HG02610 (cell line): ENCODE results near the gene ZER1.
A peak's percentile ranks its signal among the peaks of the same experiment; 100 is the strongest.
"Not testable (repeated sequence)": the region's sequence is repeated elsewhere in the genome, so short reads cannot be mapped to it uniquely, and the experiment has no call there.

ENCODE experiments used
- ATAC-seq: cut with Tn5 transposase; IDR thresholded peaks from one replicate; pipeline ENCODE4 v1.9.1; 2021; ENCODE audit warnings: mild to moderate bottlenecking, moderate library complexity; ENCODE audit not compliant: unreplicated experiment

ZER1 gene

GRCh38 chr9:128696923-128697707 is 74.6 kb downstream of the ZER1 start:
- ATAC-seq, result no peak

DNA sequence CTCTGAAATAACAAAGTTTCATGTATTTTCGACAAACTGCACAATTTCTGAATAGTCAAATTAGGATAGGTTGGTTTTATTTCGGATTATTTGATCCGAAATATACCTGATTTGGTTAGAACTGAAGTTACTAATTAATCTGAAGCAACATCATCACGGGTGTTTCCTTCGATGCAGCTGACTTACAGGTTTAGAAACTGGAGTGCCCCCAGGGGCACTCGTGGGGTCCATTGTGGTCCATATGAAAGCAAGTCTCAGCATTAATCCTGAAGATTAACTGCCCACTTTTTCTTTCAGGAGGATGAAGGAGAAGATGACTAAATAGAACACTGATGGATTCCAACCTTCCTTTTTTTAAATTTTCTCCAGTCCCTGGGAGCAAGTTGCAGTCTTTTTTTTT is 77.4 kb downstream of the ZER1 start:
- ATAC-seq, result no peak

GRCh38 chr9:128693738-128694137 is 78.0 kb downstream of the ZER1 start:
- ATAC-seq, result not testable (repeated sequence)

DNA sequence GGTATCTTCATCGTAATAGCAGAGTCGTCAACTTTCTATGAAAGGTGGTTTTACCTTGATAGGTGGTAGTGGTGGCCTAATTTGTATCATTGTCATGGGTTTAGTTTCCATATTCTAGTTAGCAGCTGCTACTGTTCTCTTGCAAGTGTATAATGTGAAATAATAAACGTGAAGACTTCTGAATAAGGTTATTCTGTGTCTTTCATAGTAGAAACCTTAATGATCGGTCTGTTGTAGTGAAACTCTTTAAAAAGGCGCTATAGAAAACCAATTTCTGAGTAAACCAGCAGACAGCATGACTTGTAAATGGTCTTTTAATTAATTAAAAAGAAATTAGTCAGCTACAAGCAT is 81.1 kb downstream of the ZER1 start:
- no peak for ATAC-seq

DNA sequence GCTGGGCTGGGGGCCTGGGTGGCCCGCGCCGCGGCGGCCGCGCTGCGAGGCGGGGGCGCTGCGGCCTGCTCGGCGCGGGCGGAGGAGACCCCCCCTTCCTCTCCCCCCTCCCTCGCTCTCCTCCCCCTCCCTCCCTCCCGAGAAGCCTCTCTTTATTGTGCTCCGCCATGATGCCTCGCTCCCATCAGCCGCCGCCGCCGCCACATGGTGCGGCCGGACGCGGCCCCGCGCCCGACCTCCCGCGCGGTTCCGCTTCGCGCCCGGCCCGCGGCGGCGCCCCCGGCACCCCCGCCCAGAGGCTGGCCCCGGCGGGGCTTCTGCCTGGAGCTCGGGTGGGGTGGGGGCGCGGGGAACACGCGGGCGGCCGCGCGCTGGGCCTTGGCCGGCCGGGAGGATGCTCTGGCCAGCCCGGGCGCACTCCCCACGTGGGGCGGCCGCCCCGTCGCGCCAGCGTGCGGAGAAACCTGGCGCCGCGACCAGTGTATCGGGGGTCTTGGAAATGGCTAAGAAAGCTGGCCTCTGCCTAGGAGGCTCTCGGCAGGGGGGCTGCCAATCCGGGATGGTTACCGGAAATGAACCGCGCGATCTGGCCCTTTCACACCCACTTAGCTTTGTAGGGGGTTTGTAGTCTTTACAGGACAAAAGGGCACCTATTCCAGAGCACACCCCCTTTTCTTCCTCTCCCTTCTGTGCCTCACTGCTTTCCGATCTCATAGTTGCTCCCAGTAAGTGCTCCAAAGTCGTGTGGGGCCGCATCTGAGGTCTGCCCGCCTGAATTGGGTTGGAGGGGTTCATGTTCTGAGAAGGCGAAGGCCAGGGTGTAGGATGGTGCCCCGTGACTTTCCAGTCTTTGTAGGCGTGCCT is 81.7 kb downstream of the ZER1 start:
- ATAC-seq, result no peak

DNA sequence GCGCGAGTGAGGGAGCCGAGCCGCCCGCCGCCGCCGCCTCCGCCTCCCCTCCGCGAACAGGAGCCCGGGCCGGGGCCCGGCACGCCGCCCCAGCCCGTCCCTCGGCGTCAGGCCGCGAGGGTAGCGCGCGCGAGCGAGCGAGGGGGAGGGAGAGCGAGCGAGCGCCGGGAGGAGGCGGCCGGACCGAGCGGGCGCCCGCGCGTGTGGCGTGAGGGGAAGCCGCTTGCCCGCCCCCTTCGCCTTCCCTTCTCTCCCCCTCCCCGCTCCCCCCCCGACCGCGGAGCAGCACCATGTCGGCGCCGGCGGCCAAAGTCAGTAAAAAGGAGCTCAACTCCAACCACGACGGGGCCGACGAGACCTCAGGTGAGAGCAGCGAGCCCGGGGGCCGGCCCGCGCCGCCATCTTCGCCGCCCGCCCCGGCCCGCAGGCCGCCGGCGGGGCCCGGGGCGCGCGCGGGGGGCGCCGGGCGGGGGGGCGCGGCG is 82.4 kb downstream of the ZER1 start:
- peak; percentile 20 for ATAC-seq

- peak; percentile 68 for ATAC-seq
These were observed 83.0 kb downstream of the ZER1 start, which contains the start of gene SET for GRCh38 chr9:128688501-128689292. Gene SET, plus strand, starts transcription at chr9:128689222. Its CDS starts 361 bp downstream, at chr9:128689583.

- no peak for ATAC-seq
These were observed 84.3 kb downstream of the ZER1 start for GRCh38 chr9:128687453-128687852.

- ATAC-seq, result no peak
These were observed 85.9 kb downstream of the ZER1 start for GRCh38 chr9:128685636-128686489.

GRCh38 chr9:128684325-128685199 is 87.2 kb downstream of the ZER1 start:
- ATAC-seq, result peak; percentile 29

GRCh38 chr9:128684065-128684324 is 87.7 kb downstream of the ZER1 start:
- ATAC-seq, result no peak

GRCh38 chr9:128683340-128684064 is 88.2 kb downstream of the ZER1 start:
- ATAC-seq, result no peak
